Lung (tissue), 12 donors: Measurements from ENCODE around the gene RAPGEF2. TPM values are rescaled to one million over a fixed set of nuclear protein-coding genes. Genes with fewer than 3 reads are reported as not detected.
"Not testable (repeated sequence)": the region's sequence is repeated elsewhere in the genome, so short reads cannot be mapped to it uniquely, and the experiment has no call there.

ENCODE experiments used
- ATAC-seq: fragments of 200-7000 bp; cut with Tn5 transposase; one replicate; pipeline ENCODE4 v1.9.1; 2020; ENCODE audit warnings: moderate number of reproducible peaks; ENCODE audit not compliant: insufficient read depth, low FRiP score
- DNase-seq, 3 donors: peaks; one replicate each; pipeline ENCODE4 v3.0.0-alpha.2; 2013 to 2017
- H3K27ac ChIP-seq, 2 donors: one replicate each; pipeline ENCODE4 v1.5.1; 2013; ENCODE audit warnings: mild to moderate bottlenecking in 2 of 2, moderate library complexity in 2 of 2, control low read depth in 1 of 2, inconsistent platforms in 1 of 2, low read depth in 1 of 2, low read length in 1 of 2
- H3K27me3 ChIP-seq, 3 donors: one replicate each; pipeline ENCODE4 v1.5.1; 2013; ENCODE audit warnings: low read length in 2 of 3; ENCODE audit not compliant: control insufficient read depth in 3 of 3, insufficient read depth in 3 of 3
- H3K36me3 ChIP-seq, 4 donors: one replicate each; pipeline ENCODE4 v1.5.1; 2013; ENCODE audit warnings: low read length in 4 of 4, mild to moderate bottlenecking in 1 of 4, moderate library complexity in 1 of 4; ENCODE audit not compliant: control insufficient read depth in 4 of 4, insufficient read depth in 4 of 4
- H3K4me1 ChIP-seq, 5 donors: one replicate each; pipeline ENCODE4 v1.5.1; 2013; ENCODE audit warnings: low read length in 5 of 5, mild to moderate bottlenecking in 2 of 5, moderate library complexity in 1 of 5; ENCODE audit not compliant: control insufficient read depth in 5 of 5, insufficient read depth in 5 of 5
- H3K4me3 ChIP-seq: one replicate; pipeline ENCODE4 v1.5.1; 2013; ENCODE audit warnings: mild to moderate bottlenecking, control low read depth, moderate library complexity
- H3K9ac ChIP-seq, 2 donors: one replicate each; pipeline ENCODE4 v1.5.1; 2013; ENCODE audit warnings: low read length in 2 of 2, control low read depth in 1 of 2; ENCODE audit not compliant: insufficient read depth in 1 of 2
- H3K9me3 ChIP-seq, 4 donors: one replicate each; pipeline ENCODE4 v1.5.1; 2013; ENCODE audit warnings: low read length in 3 of 4, mild to moderate bottlenecking in 1 of 4, moderate library complexity in 1 of 4; ENCODE audit not compliant: control insufficient read depth in 4 of 4, insufficient read depth in 3 of 4
- WGBS, 2 donors: extraction: QIAGEN DNeasy Blood & Tissue Kit; methylation state at CpG; one replicate each; pipeline ENCODE4 v1.1.7; 2013; 5-methylcytosine and 5-hydroxymethylcytosine counted together
- polyA plus RNA-seq, 2 donors: library from polyadenylated mRNA; stranded (reverse); fragments of 200-250 nt; gene quantifications; one replicate each; pipeline ENCODE4 v1.2.1, GENCODE V29; 2013
- total RNA-seq, 2 donors: library from RNA; depleted of rRNA in 1 of 2; stranded (reverse); fragments of >200 nt in 1 of 2; gene quantifications; one replicate each; pipeline ENCODE4 v1.2.1, GENCODE V29; 2014 to 2021
- TF ChIP-seq, protein P1 (sequence below): IDR thresholded peaks from 2 replicates; pipeline ENCODE4 v1.5.1; 2012; ENCODE audit warnings: mild to moderate bottlenecking; ENCODE audit errors: control extremely low read depth, extremely low read depth
- donor health status: control.
- donor health status: control.
- donor health status: Bipolar disorder and iron deficiency.
- donor health status: healthy.
- donor health status: DM: yes; HTN: yes; CAD: no.

RAPGEF2 gene
- total and polyA plus RNA-seq, 4 donors, result 8.6 to 88.7 (median 32.2) TPM

DNA sequence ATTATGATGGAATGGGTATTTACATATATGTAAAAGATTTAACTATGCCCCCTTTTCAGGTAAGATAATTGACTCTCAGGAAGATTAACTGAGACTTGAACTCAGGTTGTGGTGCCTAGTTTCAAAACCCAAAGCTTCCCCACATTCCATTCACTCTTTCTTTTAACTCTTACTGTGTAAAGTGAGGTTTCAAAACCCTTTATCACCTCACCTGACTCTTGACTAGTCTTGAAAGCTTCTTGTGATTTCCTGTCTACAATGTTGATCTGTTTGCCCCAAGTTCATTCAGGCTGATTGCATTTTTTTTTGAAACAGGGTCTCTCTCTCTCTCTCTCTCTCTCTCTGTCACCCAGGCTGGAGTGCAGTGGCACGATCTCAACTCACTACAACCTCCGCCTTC is 40.5 kb upstream of the RAPGEF2 start:
- Histone ChIP-seq H3K4me1 (peaks cover 0 to 4% (median 0%) of the 10 kb centered on the region in 5 donors), H3K27ac (no peak overlapping the region), H3K9me3 (no peaks in the 10 kb centered on the region), H3K4me3 (no peak overlapping the region), H3K9ac (no peak overlapping the region), H3K27me3 (no peaks in the 10 kb centered on the region), H3K36me3 (no peaks in the 10 kb centered on the region)
- no peak for ATAC-seq
- WGBS, 2 donors, result 68 to 94% methylated on average over 2 of the region's 2 CpGs
- TF ChIP-seq, protein P1, sequence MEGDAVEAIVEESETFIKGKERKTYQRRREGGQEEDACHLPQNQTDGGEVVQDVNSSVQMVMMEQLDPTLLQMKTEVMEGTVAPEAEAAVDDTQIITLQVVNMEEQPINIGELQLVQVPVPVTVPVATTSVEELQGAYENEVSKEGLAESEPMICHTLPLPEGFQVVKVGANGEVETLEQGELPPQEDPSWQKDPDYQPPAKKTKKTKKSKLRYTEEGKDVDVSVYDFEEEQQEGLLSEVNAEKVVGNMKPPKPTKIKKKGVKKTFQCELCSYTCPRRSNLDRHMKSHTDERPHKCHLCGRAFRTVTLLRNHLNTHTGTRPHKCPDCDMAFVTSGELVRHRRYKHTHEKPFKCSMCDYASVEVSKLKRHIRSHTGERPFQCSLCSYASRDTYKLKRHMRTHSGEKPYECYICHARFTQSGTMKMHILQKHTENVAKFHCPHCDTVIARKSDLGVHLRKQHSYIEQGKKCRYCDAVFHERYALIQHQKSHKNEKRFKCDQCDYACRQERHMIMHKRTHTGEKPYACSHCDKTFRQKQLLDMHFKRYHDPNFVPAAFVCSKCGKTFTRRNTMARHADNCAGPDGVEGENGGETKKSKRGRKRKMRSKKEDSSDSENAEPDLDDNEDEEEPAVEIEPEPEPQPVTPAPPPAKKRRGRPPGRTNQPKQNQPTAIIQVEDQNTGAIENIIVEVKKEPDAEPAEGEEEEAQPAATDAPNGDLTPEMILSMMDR, result no peak
- no peak for DNase-seq

DNA sequence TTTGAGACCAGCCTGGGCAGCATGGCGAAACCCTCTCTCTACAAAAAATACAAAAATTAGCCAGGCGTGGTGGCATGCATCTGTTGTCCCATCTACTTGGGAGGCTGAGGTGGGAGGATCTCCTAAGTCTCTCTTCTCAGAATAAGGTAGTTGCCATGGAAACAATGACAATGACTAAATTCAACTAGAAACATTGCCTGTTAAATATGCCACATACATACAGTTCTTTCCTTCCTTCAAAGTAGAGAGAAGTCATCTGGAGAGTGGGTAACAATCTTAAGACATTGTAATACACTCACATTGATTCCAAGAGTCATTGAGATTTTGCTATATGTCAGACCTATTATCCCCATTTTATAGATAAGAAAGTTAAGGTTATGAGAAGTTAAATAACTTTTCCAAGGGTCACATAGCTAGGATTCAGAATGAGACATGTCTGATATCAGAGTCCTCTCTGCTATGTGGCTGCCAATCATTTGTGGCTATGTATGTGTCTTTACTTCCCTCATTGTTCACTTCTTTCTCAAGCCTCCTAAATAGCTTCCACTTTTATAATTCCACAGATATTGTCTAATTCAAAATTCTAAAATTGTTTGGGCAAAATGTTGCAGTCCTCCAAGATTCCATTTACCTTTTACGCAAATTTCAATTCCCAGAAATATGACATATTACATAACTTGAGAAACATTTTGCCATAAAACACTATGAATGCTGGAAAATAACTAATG is 37.2 kb upstream of the RAPGEF2 start:
- H3K9ac ChIP-seq, result no peak overlapping the region
- H3K9me3 ChIP-seq, result no peaks in the 10 kb centered on the region
- ATAC-seq (no peak), DNase-seq (no peak)
- peaks cover 0 to under 1% (median 0%) of the 10 kb centered on the region in 5 donors for H3K4me1 ChIP-seq
- TF ChIP-seq, protein P1, result no peak
- H3K4me3 ChIP-seq, result no peak overlapping the region
- no peaks in the 10 kb centered on the region for H3K36me3 ChIP-seq
- no peaks in the 10 kb centered on the region for H3K27me3 ChIP-seq
- no peak overlapping the region for H3K27ac ChIP-seq
- WGBS, 2 donors, result 96 to 98% methylated on average over 3 of the region's 3 CpGs

DNA sequence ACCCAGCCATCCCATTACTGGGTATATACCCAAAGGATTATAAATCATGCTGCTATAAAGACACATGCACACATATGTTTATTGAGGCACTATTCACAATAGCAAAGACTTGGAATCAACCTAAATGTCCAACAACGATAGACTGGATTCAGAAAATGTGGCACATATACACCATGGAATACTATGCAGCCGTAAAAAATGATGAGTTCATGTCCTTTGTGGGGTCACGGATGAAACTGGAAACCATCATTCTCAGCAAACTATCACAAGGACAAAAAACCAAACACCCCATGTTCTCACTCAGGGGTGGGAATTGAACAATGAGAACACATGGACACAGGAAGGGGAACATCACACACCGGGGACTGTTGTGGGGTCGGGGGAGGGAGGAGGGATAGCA is 34.7 kb upstream of the RAPGEF2 start:
- H3K9me3 ChIP-seq, H3K4me1 ChIP-seq, DNase-seq, H3K36me3 ChIP-seq, H3K27ac ChIP-seq, H3K9ac ChIP-seq, H3K4me3 ChIP-seq, H3K27me3 ChIP-seq, ATAC-seq: not testable (repeated sequence)
- 95 to 98% methylated on average over 5 of the region's 5 CpGs for WGBS, 2 donors

DNA sequence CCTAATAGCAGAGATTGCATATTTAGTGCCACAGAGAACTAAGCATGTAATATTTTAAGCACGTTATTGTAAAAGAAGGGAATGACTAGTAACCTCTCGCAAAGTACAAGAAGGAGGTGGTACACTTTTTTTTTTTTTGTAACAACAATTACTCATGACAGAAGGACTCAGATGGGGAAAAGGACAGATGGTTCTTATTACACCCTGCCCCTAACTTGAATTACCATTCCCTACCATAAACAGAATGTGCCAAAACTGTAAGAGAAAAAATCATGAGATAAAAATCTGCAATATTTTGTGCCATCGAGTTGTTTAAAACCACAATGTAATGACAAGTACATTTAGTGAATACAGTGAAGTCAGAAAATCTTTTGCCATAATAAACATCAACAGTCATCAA is 33.0 kb upstream of the RAPGEF2 start:
- Histone ChIP-seq H3K27ac (no peak overlapping the region), H3K9me3 (no peaks in the 10 kb centered on the region), H3K4me1 (peaks cover 0 to 2% (median 0%) of the 10 kb centered on the region in 5 donors), H3K27me3 (no peaks in the 10 kb centered on the region), H3K36me3 (no peaks in the 10 kb centered on the region), H3K9ac (no peak overlapping the region), H3K4me3 (no peak overlapping the region)
- DNase-seq, result no peak
- 74% methylated on average over 3 of the region's 3 CpGs for WGBS, 2 donors
- TF ChIP-seq, protein P1, result no peak
- no peak for ATAC-seq
